Measurements from ENCODE around the gene AMBRA1.

The AMBRA1 gene

GRCh38 chr11:46431211-46431610 lies 162.6 kb downstream of the AMBRA1 start:
- Histone ChIP-seq H3K27ac (ENCODE audit: low read depth, low read length) (no peak overlapping the region), H3K4me1 (ENCODE audit: control insufficient read depth in 1 of 2, insufficient read depth in 2 of 2, low read length in 2 of 2) (peaks cover 0 to 5% of the 10 kb centered on the region in 2 donors), H3K36me3 (ENCODE audit: control insufficient read depth in 1 of 2, insufficient read depth in 2 of 2, low read length in 2 of 2) (peaks cover 27 to 48% of the 10 kb centered on the region in 2 donors), H3K27me3 (ENCODE audit: control insufficient read depth in 1 of 2, insufficient read depth in 2 of 2, low read length in 2 of 2) (no peaks in the 10 kb centered on the region), H3K4me3 (ENCODE audit: low read depth in 1 of 2, low read length in 2 of 2) (no peak overlapping the region), H3K9ac (ENCODE audit: low read depth in 1 of 2, low read length in 2 of 2) (no peak overlapping the region), H3K9me3 (ENCODE audit: control insufficient read depth in 1 of 2, low read length in 2 of 2) (no peaks in the 10 kb centered on the region)

GRCh38 chr11:46429717-46430116 lies 164.1 kb downstream of the AMBRA1 start:
- Histone ChIP-seq H3K9ac (ENCODE audit: low read depth in 1 of 2, low read length in 2 of 2) (no peak overlapping the region), H3K27me3 (ENCODE audit: control insufficient read depth in 1 of 2, insufficient read depth in 2 of 2, low read length in 2 of 2) (no peaks in the 10 kb centered on the region), H3K27ac (ENCODE audit: low read depth, low read length) (no peak overlapping the region), H3K4me1 (ENCODE audit: control insufficient read depth in 1 of 2, insufficient read depth in 2 of 2, low read length in 2 of 2) (no peaks in the 10 kb centered on the region), H3K36me3 (ENCODE audit: control insufficient read depth in 1 of 2, insufficient read depth in 2 of 2, low read length in 2 of 2) (peaks cover 26 to 53% of the 10 kb centered on the region in 2 donors), H3K4me3 (ENCODE audit: low read depth in 1 of 2, low read length in 2 of 2) (no peak overlapping the region), H3K9me3 (ENCODE audit: control insufficient read depth in 1 of 2, low read length in 2 of 2) (no peaks in the 10 kb centered on the region)

- H3K36me3 ChIP-seq (ENCODE audit: control insufficient read depth in 1 of 2, insufficient read depth in 2 of 2, low read length in 2 of 2) = peaks cover 12 to 43% of the 10 kb centered on the region in 2 donors
- H3K9me3 ChIP-seq (ENCODE audit: control insufficient read depth in 1 of 2, low read length in 2 of 2) = no peaks in the 10 kb centered on the region
- peaks cover 5 to 7% of the 10 kb centered on the region in 2 donors for H3K4me1 ChIP-seq (ENCODE audit: control insufficient read depth in 1 of 2, insufficient read depth in 2 of 2, low read length in 2 of 2)
- no peak overlapping the region for H3K27ac ChIP-seq (ENCODE audit: low read depth, low read length)
- no peak overlapping the region for H3K9ac ChIP-seq (ENCODE audit: low read depth in 1 of 2, low read length in 2 of 2)
- H3K4me3 ChIP-seq (ENCODE audit: low read depth in 1 of 2, low read length in 2 of 2) = no peak overlapping the region
- no peaks in the 10 kb centered on the region for H3K27me3 ChIP-seq (ENCODE audit: control insufficient read depth in 1 of 2, insufficient read depth in 2 of 2, low read length in 2 of 2)
Measured at GRCh38 chr11:46427364-46427763, 166.5 kb downstream of the AMBRA1 start.

- Histone ChIP-seq H3K36me3 (ENCODE audit: control insufficient read depth in 1 of 2, insufficient read depth in 2 of 2, low read length in 2 of 2) (peaks cover 12 to 51% of the 10 kb centered on the region in 2 donors), H3K27me3 (ENCODE audit: control insufficient read depth in 1 of 2, insufficient read depth in 2 of 2, low read length in 2 of 2) (no peaks in the 10 kb centered on the region)
Measured at GRCh38 chr11:46426233-46426991, 167.4 kb downstream of the AMBRA1 start.

GRCh38 chr11:46422588-46422987 lies 171.2 kb downstream of the AMBRA1 start:
- H3K27ac ChIP-seq (ENCODE audit: low read depth, low read length) = no peak overlapping the region
- H3K27me3 ChIP-seq (ENCODE audit: control insufficient read depth in 1 of 2, insufficient read depth in 2 of 2, low read length in 2 of 2) = no peaks in the 10 kb centered on the region
- H3K9ac ChIP-seq (ENCODE audit: low read depth in 1 of 2, low read length in 2 of 2) = no peak overlapping the region
- H3K36me3 ChIP-seq (ENCODE audit: control insufficient read depth in 1 of 2, insufficient read depth in 2 of 2, low read length in 2 of 2) = peaks cover 3 to 46% of the 10 kb centered on the region in 2 donors
- H3K4me3 ChIP-seq (ENCODE audit: low read depth in 1 of 2, low read length in 2 of 2) = no peak overlapping the region
- peaks cover 19 to 23% of the 10 kb centered on the region in 2 donors for H3K4me1 ChIP-seq (ENCODE audit: control insufficient read depth in 1 of 2, insufficient read depth in 2 of 2, low read length in 2 of 2)
- no peaks in the 10 kb centered on the region for H3K9me3 ChIP-seq (ENCODE audit: control insufficient read depth in 1 of 2, low read length in 2 of 2)

More at GRCh38 chr11:46426233-46426991, 167.4 kb downstream of the AMBRA1 start:
- no peak overlapping the region for H3K4me3 ChIP-seq (ENCODE audit: low read depth in 1 of 2, low read length in 2 of 2)
- H3K9ac ChIP-seq (ENCODE audit: low read depth in 1 of 2, low read length in 2 of 2) = no peak overlapping the region
- H3K4me1 ChIP-seq (ENCODE audit: control insufficient read depth in 1 of 2, insufficient read depth in 2 of 2, low read length in 2 of 2) = peaks cover 14 to 15% of the 10 kb centered on the region in 2 donors
- H3K27ac ChIP-seq (ENCODE audit: low read depth, low read length) = no peak overlapping the region
- no peaks in the 10 kb centered on the region for H3K9me3 ChIP-seq (ENCODE audit: control insufficient read depth in 1 of 2, low read length in 2 of 2)

GRCh38 chr11:46421257-46421880 lies 172.5 kb downstream of the AMBRA1 start:
- peaks cover 19 to 23% of the 10 kb centered on the region in 2 donors for H3K4me1 ChIP-seq (ENCODE audit: control insufficient read depth in 1 of 2, insufficient read depth in 2 of 2, low read length in 2 of 2)
- H3K36me3 ChIP-seq (ENCODE audit: control insufficient read depth in 1 of 2, insufficient read depth in 2 of 2, low read length in 2 of 2) = peaks cover 8 to 53% of the 10 kb centered on the region in 2 donors
- no peak overlapping the region for H3K4me3 ChIP-seq (ENCODE audit: low read depth in 1 of 2, low read length in 2 of 2)
- no peak overlapping the region for H3K9ac ChIP-seq (ENCODE audit: low read depth in 1 of 2, low read length in 2 of 2)
- no peaks in the 10 kb centered on the region for H3K27me3 ChIP-seq (ENCODE audit: control insufficient read depth in 1 of 2, insufficient read depth in 2 of 2, low read length in 2 of 2)
- no peak overlapping the region for H3K27ac ChIP-seq (ENCODE audit: low read depth, low read length)
- no peaks in the 10 kb centered on the region for H3K9me3 ChIP-seq (ENCODE audit: control insufficient read depth in 1 of 2, low read length in 2 of 2)

- H3K27ac ChIP-seq (ENCODE audit: low read depth, low read length) = no peak overlapping the region
- no peaks in the 10 kb centered on the region for H3K27me3 ChIP-seq (ENCODE audit: control insufficient read depth in 1 of 2, insufficient read depth in 2 of 2, low read length in 2 of 2)
- no peaks in the 10 kb centered on the region for H3K9me3 ChIP-seq (ENCODE audit: control insufficient read depth in 1 of 2, low read length in 2 of 2)
- H3K4me3 ChIP-seq (ENCODE audit: low read depth in 1 of 2, low read length in 2 of 2) = no peak overlapping the region
- H3K9ac ChIP-seq (ENCODE audit: low read depth in 1 of 2, low read length in 2 of 2) = no peak overlapping the region
- H3K36me3 ChIP-seq (ENCODE audit: control insufficient read depth in 1 of 2, insufficient read depth in 2 of 2, low read length in 2 of 2) = peaks cover 14 to 57% of the 10 kb centered on the region in 2 donors
- peaks cover 21 to 26% of the 10 kb centered on the region in 2 donors for H3K4me1 ChIP-seq (ENCODE audit: control insufficient read depth in 1 of 2, insufficient read depth in 2 of 2, low read length in 2 of 2)
Measured at GRCh38 chr11:46420513-46420912, 173.3 kb downstream of the AMBRA1 start.

GRCh38 chr11:46418751-46419150 lies 175.1 kb downstream of the AMBRA1 start:
- Histone ChIP-seq H3K36me3 (ENCODE audit: control insufficient read depth in 1 of 2, insufficient read depth in 2 of 2, low read length in 2 of 2) (peaks cover 21 to 63% of the 10 kb centered on the region in 2 donors), H3K27me3 (ENCODE audit: control insufficient read depth in 1 of 2, insufficient read depth in 2 of 2, low read length in 2 of 2) (no peaks in the 10 kb centered on the region), H3K4me3 (ENCODE audit: low read depth in 1 of 2, low read length in 2 of 2) (no peak overlapping the region), H3K4me1 (ENCODE audit: control insufficient read depth in 1 of 2, insufficient read depth in 2 of 2, low read length in 2 of 2) (peaks cover 34 to 41% of the 10 kb centered on the region in 2 donors), H3K9ac (ENCODE audit: low read depth in 1 of 2, low read length in 2 of 2) (no peak overlapping the region), H3K9me3 (ENCODE audit: control insufficient read depth in 1 of 2, low read length in 2 of 2) (no peaks in the 10 kb centered on the region), H3K27ac (ENCODE audit: low read depth, low read length) (no peak overlapping the region)

GRCh38 chr11:46417711-46418110 lies 176.1 kb downstream of the AMBRA1 start:
- Histone ChIP-seq H3K9me3 (ENCODE audit: control insufficient read depth in 1 of 2, low read length in 2 of 2) (no peaks in the 10 kb centered on the region), H3K4me3 (ENCODE audit: low read depth in 1 of 2, low read length in 2 of 2) (no peak overlapping the region), H3K27me3 (ENCODE audit: control insufficient read depth in 1 of 2, insufficient read depth in 2 of 2, low read length in 2 of 2) (no peaks in the 10 kb centered on the region), H3K36me3 (ENCODE audit: control insufficient read depth in 1 of 2, insufficient read depth in 2 of 2, low read length in 2 of 2) (peaks cover 22 to 61% of the 10 kb centered on the region in 2 donors), H3K27ac (ENCODE audit: low read depth, low read length) (no peak overlapping the region), H3K4me1 (ENCODE audit: control insufficient read depth in 1 of 2, insufficient read depth in 2 of 2, low read length in 2 of 2) (peaks cover 30 to 38% of the 10 kb centered on the region in 2 donors), H3K9ac (ENCODE audit: low read depth in 1 of 2, low read length in 2 of 2) (no peak overlapping the region)

GRCh38 chr11:46414879-46415278 lies 178.9 kb downstream of the AMBRA1 start:
- Histone ChIP-seq H3K36me3 (ENCODE audit: control insufficient read depth in 1 of 2, insufficient read depth in 2 of 2, low read length in 2 of 2) (peaks cover 23 to 51% of the 10 kb centered on the region in 2 donors), H3K4me1 (ENCODE audit: control insufficient read depth in 1 of 2, insufficient read depth in 2 of 2, low read length in 2 of 2) (peaks cover 14 to 18% of the 10 kb centered on the region in 2 donors), H3K9ac (ENCODE audit: low read depth in 1 of 2, low read length in 2 of 2) (no peak overlapping the region)

More at GRCh38 chr11:46414879-46415278, 178.9 kb downstream of the AMBRA1 start:
- no peak overlapping the region for H3K27ac ChIP-seq (ENCODE audit: low read depth, low read length)
- H3K4me3 ChIP-seq (ENCODE audit: low read depth in 1 of 2, low read length in 2 of 2) = no peak overlapping the region
- no peaks in the 10 kb centered on the region for H3K27me3 ChIP-seq (ENCODE audit: control insufficient read depth in 1 of 2, insufficient read depth in 2 of 2, low read length in 2 of 2)
- no peaks in the 10 kb centered on the region for H3K9me3 ChIP-seq (ENCODE audit: control insufficient read depth in 1 of 2, low read length in 2 of 2)
